CD4-positive, CD25-positive, alpha-beta regulatory T cell (primary cell): ENCODE data around the gene PIP5KL1. TPM values are rescaled to one million over a fixed set of nuclear protein-coding genes. Genes with fewer than 3 reads are reported as not detected.

Experiments used
- ATAC-seq, 2 donors: fragments of 150-1000 bp; cut with Tn5 transposase; one replicate each; pipeline ENCODE4 v1.10.0; 2021; ENCODE audit warnings: low read depth in 2 of 2, moderate number of reproducible peaks in 2 of 2, moderate library complexity in 1 of 2
- DNase-seq, 3 donors: peaks; one replicate each; pipeline versions ENCODE4 v3.0.0 to v3.0.0-alpha.2; 2012 to 2022; ENCODE audit warnings: mixed read lengths in 1 of 3
- H3K27ac ChIP-seq: one replicate; pipeline ENCODE4 v1.7.0; 2013; ENCODE audit warnings: mild to moderate bottlenecking, low read length; ENCODE audit not compliant: insufficient read depth, poor library complexity, severe bottlenecking
- H3K27me3 ChIP-seq: one replicate; pipeline ENCODE4 v1.7.0; 2013; ENCODE audit warnings: low read length; ENCODE audit not compliant: control insufficient read depth, insufficient read depth
- H3K36me3 ChIP-seq: one replicate; pipeline ENCODE4 v1.7.0; 2013; ENCODE audit warnings: mild to moderate bottlenecking, low read length, moderate library complexity; ENCODE audit not compliant: control insufficient read depth, insufficient read depth
- H3K4me1 ChIP-seq: 2 replicates; pipeline ENCODE4 v1.7.0; 2013; ENCODE audit warnings: mild to moderate bottlenecking, low read length; ENCODE audit not compliant: insufficient read depth, control insufficient read depth, poor library complexity, severe bottlenecking
- H3K4me3 ChIP-seq: one replicate; pipeline ENCODE4 v1.7.0; 2013; ENCODE audit warnings: low read depth, mild to moderate bottlenecking, low read length, moderate library complexity
- H3K9me3 ChIP-seq, 2 experiments: 1 replicate in 1 of 2; 2 replicates in 1 of 2; pipeline ENCODE4 v1.7.0; 2013; ENCODE audit warnings: low read length in 2 of 2, mild to moderate bottlenecking in 1 of 2, moderate library complexity in 1 of 2; ENCODE audit not compliant: control insufficient read depth in 2 of 2
- H3K27ac Mint-ChIP-seq, 3 donors: one replicate each; pipeline ENCODE4 v1.8.0; 2020 to 2022; ENCODE audit warnings: mild to moderate bottlenecking in 3 of 3, mixed read lengths in 3 of 3, moderate library complexity in 2 of 3
- H3K27me3 Mint-ChIP-seq: one replicate; pipeline ENCODE4 v1.8.0; 2022; ENCODE audit warnings: mild to moderate bottlenecking, mixed read lengths
- H3K36me3 Mint-ChIP-seq: one replicate; pipeline ENCODE4 v1.8.0; 2020; ENCODE audit warnings: mixed read lengths
- H3K4me1 Mint-ChIP-seq, 4 donors: one replicate each; pipeline ENCODE4 v1.8.0; 2020 to 2022; ENCODE audit warnings: mixed read lengths in 4 of 4, mild to moderate bottlenecking in 1 of 4
- H3K4me3 Mint-ChIP-seq, 4 donors: one replicate each; pipeline ENCODE4 v1.8.0; 2020 to 2022; ENCODE audit warnings: mild to moderate bottlenecking in 4 of 4, mixed read lengths in 4 of 4, moderate library complexity in 3 of 4
- H3K9me3 Mint-ChIP-seq, 7 donors: one replicate each; pipeline ENCODE4 v1.8.0; 2020 to 2022; ENCODE audit warnings: mixed read lengths in 7 of 7, mild to moderate bottlenecking in 3 of 7, moderate library complexity in 2 of 7
- polyA plus RNA-seq, 4 donors: library from polyadenylated mRNA; unstranded; fragments of 300-500 nt; fragmentation: Illumina TruSeq; gene quantifications; one replicate each; pipeline ENCODE4 v1.2.3, GENCODE V29; 2021
- total RNA-seq: library from RNA; stranded (reverse); gene quantifications from one replicate; pipeline ENCODE4 v1.2.3, GENCODE V29; 2022

Gene PIP5KL1
- total and polyA plus RNA-seq, 5 donors from 2014 or later: 0.22 to 3.3 (median 0.94) TPM; not detected in 1

GRCh38 chr9:127971357-127972235 lies 41.0 kb upstream of the PIP5KL1 start:
- H3K27ac Mint-ChIP-seq: peak overlapping the region; percentile 98 to 99 (median 98)
- H3K27me3 Mint-ChIP-seq: peaks cover 11% of the 10 kb centered on the region
- peaks cover 55% of the 10 kb centered on the region for H3K36me3 Mint-ChIP-seq
- Histone ChIP-seq H3K4me3 (peak overlapping the region; percentile 97), H3K36me3 (peaks cover 14% of the 10 kb centered on the region), H3K27ac (peak overlapping the region; percentile 91), H3K27me3 (no peaks in the 10 kb centered on the region), H3K9me3 (no peaks in the 10 kb centered on the region), H3K4me1 (peaks cover 98% of the 10 kb centered on the region)
- no peak for ATAC-seq
- no peaks in the 10 kb centered on the region for H3K9me3 Mint-ChIP-seq
- peak in 1 of 3 donors; percentile 44 for DNase-seq
- H3K4me1 Mint-ChIP-seq: peaks cover 19 to 98% (median 75%) of the 10 kb centered on the region in 4 donors
- peak overlapping the region; percentile 88 to 97 (median 95) for H3K4me3 Mint-ChIP-seq

GRCh38 chr9:127970401-127971313 lies 40.1 kb upstream of the PIP5KL1 start:
- peak; percentile 71 to 73 for ATAC-seq
- H3K27ac ChIP-seq: peak overlapping the region; percentile 91
- H3K9me3 ChIP-seq: no peaks in the 10 kb centered on the region
- DNase-seq: peak; percentile 58 to 93 (median 82)
- peaks cover 98% of the 10 kb centered on the region for H3K4me1 ChIP-seq
- H3K36me3 ChIP-seq: peaks cover 8% of the 10 kb centered on the region
- H3K27me3 ChIP-seq: no peaks in the 10 kb centered on the region
- H3K4me1 Mint-ChIP-seq: peaks cover 15 to 98% (median 70%) of the 10 kb centered on the region in 4 donors
- peak overlapping the region; percentile 98 to 99 (median 98) for H3K27ac Mint-ChIP-seq
- H3K4me3 ChIP-seq: peak overlapping the region; percentile 97
- H3K36me3 Mint-ChIP-seq: peaks cover 45% of the 10 kb centered on the region
- H3K4me3 Mint-ChIP-seq: peak overlapping the region; percentile 88 to 97 (median 95)
- H3K9me3 Mint-ChIP-seq: no peaks in the 10 kb centered on the region
- peaks cover 9% of the 10 kb centered on the region for H3K27me3 Mint-ChIP-seq

GRCh38 chr9:127968700-127969383 lies 38.3 kb upstream of the PIP5KL1 start:
- Histone ChIP-seq H3K27me3 (no peaks in the 10 kb centered on the region), H3K9me3 (no peaks in the 10 kb centered on the region), H3K36me3 (peaks cover 5% of the 10 kb centered on the region), H3K4me3 (peak overlapping the region; percentile 81), H3K4me1 (peaks cover 98% of the 10 kb centered on the region), H3K27ac (peak overlapping the region; percentile 91)
- H3K36me3 Mint-ChIP-seq: peaks cover 41% of the 10 kb centered on the region
- peaks cover 6% of the 10 kb centered on the region for H3K27me3 Mint-ChIP-seq
- no peak for DNase-seq
- peak overlapping the region; percentile 88 to 97 (median 95) for H3K4me3 Mint-ChIP-seq
- no peak for ATAC-seq
- peak overlapping the region; percentile 98 to 99 (median 98) for H3K27ac Mint-ChIP-seq
- no peaks in the 10 kb centered on the region for H3K9me3 Mint-ChIP-seq
- peaks cover 12 to 99% (median 67%) of the 10 kb centered on the region in 4 donors for H3K4me1 Mint-ChIP-seq

GRCh38 chr9:127968042-127968441 lies 37.5 kb upstream of the PIP5KL1 start:
- Mint-ChIP-seq H3K27ac (peak overlapping the region; percentile 98 to 99 (median 98)), H3K36me3 (peaks cover 46% of the 10 kb centered on the region), H3K4me3 (peak overlapping the region; percentile 88 to 97 (median 95)), H3K4me1 (peaks cover 12 to 99% (median 74%) of the 10 kb centered on the region in 4 donors), H3K27me3 (peaks cover 6% of the 10 kb centered on the region), H3K9me3 (no peaks in the 10 kb centered on the region)
- H3K27ac ChIP-seq: peak overlapping the region; percentile 91
- H3K27me3 ChIP-seq: no peaks in the 10 kb centered on the region
- H3K36me3 ChIP-seq: peaks cover 5% of the 10 kb centered on the region
- no peaks in the 10 kb centered on the region for H3K9me3 ChIP-seq
- H3K4me3 ChIP-seq: peak overlapping the region; percentile 48
- H3K4me1 ChIP-seq: peaks cover 98% of the 10 kb centered on the region
- ATAC-seq: no peak
- peak in 1 of 3 donors; percentile 43 for DNase-seq

- no peak for ATAC-seq
- Histone ChIP-seq H3K4me1 (peaks cover 98% of the 10 kb centered on the region), H3K36me3 (peaks cover 10% of the 10 kb centered on the region), H3K27me3 (no peaks in the 10 kb centered on the region), H3K27ac (peak overlapping the region; percentile 91), H3K9me3 (no peaks in the 10 kb centered on the region), H3K4me3 (peak overlapping the region; percentile 48)
- DNase-seq: no peak
- Mint-ChIP-seq H3K9me3 (no peaks in the 10 kb centered on the region), H3K4me1 (peaks cover 17 to 99% (median 79%) of the 10 kb centered on the region in 4 donors), H3K4me3 (peak overlapping the region; percentile 88 to 97 (median 94)), H3K36me3 (peaks cover 47% of the 10 kb centered on the region), H3K27me3 (peaks cover 6% of the 10 kb centered on the region), H3K27ac (peak overlapping the region; percentile 82 to 99 (median 98))
These were observed 36.7 kb upstream of the PIP5KL1 start for GRCh38 chr9:127967151-127967809.

DNA sequence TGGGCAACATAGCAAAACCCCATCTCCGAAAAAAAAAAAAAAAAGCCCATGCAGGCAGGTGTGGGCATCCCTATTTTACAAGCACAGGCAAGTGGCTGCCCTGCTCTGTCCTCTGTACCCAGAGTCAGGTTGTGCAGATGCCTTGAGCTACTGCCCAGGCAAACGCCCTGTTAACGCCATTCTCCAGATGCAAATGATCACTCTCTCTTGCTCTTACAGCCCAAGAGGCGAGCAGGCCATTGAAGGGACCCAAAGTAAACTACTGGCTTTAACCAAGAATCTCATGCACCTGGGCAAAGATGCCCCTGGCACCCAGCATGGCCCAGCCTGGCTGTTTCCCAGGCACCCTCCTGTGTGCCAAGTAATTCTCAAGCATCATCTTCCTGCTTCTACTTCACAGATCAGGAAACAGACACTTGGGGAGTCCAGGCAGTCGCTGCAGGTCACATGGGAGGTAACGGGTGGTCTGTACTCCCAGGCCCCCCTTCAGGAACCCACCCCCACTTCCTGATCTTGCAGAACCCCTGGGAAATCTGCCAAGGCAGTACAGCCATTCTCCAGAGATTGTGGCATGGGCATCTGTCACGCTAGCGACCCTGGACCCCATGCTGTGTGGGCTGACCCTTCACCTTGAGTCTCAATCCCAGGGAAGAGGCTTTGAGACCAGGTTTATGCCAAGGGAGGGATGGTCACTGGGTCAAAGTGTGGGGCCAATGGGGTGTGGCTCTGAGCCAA lies 36.0 kb upstream of the PIP5KL1 start:
- DNase-seq: no peak
- peak overlapping the region; percentile 71 to 99 (median 98) for H3K27ac Mint-ChIP-seq

More for the DNA sequence above, 36.0 kb upstream of the PIP5KL1 start:
- H3K4me1 ChIP-seq: peaks cover 98% of the 10 kb centered on the region
- Mint-ChIP-seq H3K27me3 (peaks cover 6% of the 10 kb centered on the region), H3K4me1 (peaks cover 22 to 99% (median 77%) of the 10 kb centered on the region in 4 donors), H3K4me3 (peak overlapping the region; percentile 27 to 97 (median 92)), H3K9me3 (no peaks in the 10 kb centered on the region), H3K36me3 (peaks cover 47% of the 10 kb centered on the region)
- H3K36me3 ChIP-seq: peaks cover 17% of the 10 kb centered on the region
- peak overlapping the region; percentile 48 for H3K4me3 ChIP-seq
- H3K9me3 ChIP-seq: no peaks in the 10 kb centered on the region
- peak overlapping the region; percentile 91 for H3K27ac ChIP-seq
- ATAC-seq: no peak
- no peaks in the 10 kb centered on the region for H3K27me3 ChIP-seq
